GM18520 (cell line): Measurements from ENCODE around the gene C9orf50.

Source experiments
- ATAC-seq: cut with Tn5 transposase; IDR thresholded peaks from one replicate; pipeline ENCODE4 v1.9.1; 2021; ENCODE audit not compliant: unreplicated experiment

Gene C9orf50

DNA sequence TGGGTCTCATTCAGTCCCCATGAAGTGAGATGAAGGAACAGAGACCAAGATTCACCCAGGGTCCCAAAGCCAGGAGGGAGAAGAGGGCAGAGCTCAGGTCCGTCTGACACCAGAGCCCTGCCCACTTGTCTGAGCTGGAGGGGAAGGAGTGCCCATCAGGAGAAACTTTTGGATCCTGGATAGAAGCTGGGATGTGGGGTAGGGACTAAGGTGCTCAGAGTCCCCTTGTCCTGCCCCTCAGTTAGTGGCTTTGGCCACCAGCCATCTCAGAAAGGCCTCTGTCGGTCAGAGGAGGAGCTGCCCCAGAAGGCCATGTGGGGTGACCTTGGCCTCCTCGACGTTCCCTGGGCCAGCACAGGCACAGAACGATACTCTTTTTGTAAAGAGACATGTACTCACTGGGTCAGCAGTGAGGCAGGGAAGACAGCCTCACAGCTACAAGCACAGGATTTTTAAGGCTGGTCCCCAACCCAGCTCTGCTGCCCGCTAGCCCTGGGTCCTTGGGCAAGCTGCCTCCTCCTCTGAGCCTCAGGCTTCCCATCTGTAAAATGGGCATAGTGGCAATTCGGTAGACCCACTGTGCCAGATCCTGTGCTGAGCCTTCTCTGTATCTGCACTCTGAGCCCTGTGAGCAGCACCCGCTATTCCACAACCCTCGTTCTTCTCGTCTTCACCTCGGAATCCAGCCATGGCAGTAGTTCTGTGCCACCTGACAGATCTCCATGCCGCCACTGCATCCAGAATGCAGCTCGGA, 49.4 kb downstream of the C9orf50 start:
- ATAC-seq, result no peak

DNA sequence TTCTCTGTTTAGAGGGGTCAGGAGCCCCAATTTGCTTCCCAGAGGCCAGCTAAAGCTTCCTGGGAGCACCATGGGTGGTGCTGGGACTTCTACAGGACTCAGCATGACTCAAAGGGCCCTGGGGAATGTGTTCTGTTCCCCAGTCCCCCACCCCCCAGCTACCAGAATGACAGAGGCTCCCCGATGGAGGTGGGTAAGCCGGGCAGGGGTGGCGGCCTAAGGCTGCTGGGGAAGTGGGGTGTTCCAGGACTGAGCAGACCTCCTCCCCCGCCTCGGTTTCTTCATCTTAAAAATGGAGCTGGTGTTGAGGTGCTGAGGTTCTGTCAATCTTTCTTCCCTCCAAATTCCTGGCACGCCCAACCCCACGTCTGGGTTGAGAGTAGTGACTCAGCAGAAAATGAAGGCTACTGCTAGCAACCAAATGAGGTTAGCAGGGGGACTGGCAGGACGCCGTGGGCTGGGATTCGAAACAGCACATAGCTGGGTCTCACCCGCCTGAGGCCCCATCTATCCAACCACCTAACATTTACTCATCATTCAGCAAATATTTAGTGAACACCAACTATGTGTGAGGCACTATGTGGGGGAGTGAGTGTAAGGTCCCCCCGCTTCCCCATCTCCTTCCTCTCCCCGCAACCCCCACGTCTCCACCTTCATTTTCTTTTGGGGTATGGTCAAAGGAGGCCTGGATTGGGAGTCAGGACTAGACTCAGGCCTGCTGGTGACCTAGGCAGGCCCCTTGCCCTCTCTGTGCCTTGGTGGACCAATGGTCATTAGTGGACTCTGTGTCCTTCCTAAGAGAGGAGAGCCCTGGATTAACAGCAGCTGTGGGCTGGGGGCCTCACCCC, 50.2 kb downstream of the C9orf50 start:
- ATAC-seq, result no peak

DNA sequence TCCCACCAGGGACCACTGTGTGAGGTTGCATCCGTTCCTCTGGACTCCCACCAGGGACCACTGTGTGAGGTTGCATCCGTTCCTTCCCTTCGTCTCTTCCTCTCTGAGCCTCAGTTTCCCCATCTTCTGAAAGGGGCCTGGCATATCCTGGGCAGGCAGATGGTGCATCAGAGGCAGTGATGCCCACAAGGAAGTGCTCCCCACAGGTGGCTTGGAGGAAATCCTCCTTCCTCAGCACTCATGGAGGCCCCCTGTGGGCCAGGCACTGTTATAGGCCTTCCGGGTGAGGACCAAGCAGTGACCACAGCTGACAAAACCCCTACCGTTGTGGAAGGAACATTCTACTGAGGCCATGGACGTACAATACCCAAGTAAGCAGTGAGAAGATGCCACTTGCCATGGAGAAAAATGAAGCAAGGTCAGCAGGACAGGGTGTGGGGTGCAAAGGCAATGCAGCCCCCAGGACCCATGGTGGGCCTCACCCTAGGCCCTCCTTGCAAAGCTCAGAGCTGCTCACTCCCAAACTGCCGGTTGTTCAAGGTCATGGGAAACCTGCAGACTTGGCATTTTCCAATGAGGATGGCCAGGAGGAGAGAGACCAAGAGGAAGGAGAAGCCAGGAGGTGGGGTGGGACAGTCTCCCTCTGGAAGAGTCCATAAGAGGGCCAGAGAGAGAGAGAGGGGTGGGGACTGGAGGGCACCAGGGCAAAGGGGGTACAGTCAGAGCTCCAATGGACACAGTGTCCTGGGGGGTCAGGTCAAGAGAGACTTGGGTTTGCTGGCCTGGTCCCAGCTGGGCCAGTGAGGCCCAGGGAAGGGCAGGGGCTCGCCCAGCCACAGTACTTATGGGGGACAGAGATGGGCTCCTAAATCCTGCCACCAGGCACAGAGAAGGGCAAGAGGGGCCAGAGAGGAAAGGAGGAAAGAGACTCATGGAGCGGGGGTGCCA, 51.1 kb downstream of the C9orf50 start:
- no peak for ATAC-seq

- no peak for ATAC-seq
Observed at GRCh38 chr9:129568560-129569501, 52.1 kb downstream of the C9orf50 start.

GRCh38 chr9:129567842-129568559, 52.9 kb downstream of the C9orf50 start:
- no peak for ATAC-seq

GRCh38 chr9:129567329-129567728, 53.6 kb downstream of the C9orf50 start:
- no peak for ATAC-seq

DNA sequence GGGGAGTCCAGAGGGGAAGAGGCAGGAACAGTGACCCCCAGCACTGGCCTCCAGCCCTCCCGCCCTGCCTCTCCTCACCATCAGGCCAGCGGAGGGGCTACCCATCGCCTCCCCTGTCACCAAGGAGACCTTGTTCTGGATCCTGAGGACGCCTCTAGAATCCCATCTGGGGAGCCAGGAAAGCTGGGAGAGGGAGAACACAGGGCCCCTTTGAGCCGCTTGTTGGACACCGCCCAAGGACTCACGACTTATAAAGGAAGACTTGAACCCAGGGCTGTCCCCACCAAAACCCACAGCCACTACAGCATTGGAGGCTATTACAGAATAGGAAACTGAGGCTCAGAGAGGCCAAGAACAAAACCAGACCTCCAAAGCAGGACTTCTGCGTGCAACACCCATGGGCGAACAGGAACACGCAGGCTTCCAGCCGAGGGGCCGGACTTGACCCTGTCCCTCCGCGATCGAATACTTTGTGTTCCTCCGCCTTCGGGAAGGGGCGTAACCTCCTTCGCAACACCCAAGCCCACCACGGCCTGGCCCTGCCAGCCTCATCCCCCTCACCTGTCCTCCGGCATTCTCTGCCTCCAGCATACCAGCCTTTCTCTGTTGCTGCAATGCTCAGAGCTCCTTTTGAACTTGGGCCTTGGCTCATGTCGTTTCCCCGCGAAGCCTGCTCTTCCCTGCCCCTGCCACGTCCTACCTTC, 54.2 kb downstream of the C9orf50 start:
- no peak for ATAC-seq

DNA sequence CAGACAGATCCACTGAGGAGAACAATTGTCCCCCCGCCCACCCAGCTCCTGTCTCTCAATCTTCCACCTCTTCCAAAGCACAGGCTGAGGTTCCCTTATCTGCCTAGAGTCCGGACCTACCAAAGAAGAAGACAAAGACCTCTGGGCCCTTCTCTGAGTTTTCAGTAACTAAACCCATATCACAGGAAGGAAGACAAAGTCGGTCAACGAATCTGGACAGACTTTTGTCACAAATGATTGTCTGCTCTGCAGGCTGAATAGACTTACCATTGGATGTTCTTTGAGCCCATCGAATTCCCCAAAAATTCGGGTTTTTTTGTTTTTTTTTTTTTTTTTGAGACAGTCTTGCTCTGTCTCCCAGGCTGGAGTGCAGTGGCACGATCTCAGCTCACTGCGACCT, 58.0 kb downstream of the C9orf50 start:
- no peak for ATAC-seq

DNA sequence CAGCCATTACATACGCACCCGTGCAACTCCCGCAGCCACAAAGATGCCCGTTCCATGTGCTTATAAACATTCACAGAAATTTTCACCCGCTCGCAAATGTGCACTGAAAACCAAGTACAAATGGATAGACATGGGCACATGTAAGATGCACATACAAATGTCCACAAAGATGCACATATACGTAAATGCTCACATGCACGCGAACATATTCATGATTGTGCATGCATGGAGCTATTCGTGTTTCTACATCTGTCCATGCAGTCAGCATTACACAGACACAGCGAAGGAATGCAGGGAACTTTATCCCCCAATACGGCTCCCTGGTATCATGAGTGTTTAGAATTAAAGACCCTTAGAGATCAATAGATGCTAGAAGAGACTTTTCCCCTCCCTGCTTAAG, 58.4 kb downstream of the C9orf50 start:
- ATAC-seq, result no peak
